ENCODE data around the gene PDE8B. TPM values are rescaled to one million over a fixed set of nuclear protein-coding genes. Genes with fewer than 3 reads are reported as not detected.
A peak's percentile ranks its signal among the peaks of the same experiment; 100 is the strongest.

The PDE8B gene
- total RNA-seq, 1 experiment from 2014 or later: 0.07 TPM

- Histone ChIP-seq H2BK15ac (ENCODE audit: low read depth, low read length) (no peak overlapping the region), H3K56ac (ENCODE audit: insufficient read length, low read depth, low read length) (no peak overlapping the region), H4K5ac (ENCODE audit: insufficient read length, low read depth, low read length) (no peak overlapping the region), H3K79me2 (ENCODE audit: insufficient read depth, low read length) (no peaks in the 10 kb centered on the region), H2AFZ (ENCODE audit: low read length) (no peak overlapping the region), H3K23ac (ENCODE audit: insufficient read length, low read depth, low read length) (no peak overlapping the region), H3K4me1 (ENCODE audit: insufficient read depth, low read length) (no peaks in the 10 kb centered on the region), H3K27ac (ENCODE audit: insufficient read length, low read depth, low read length) (no peak overlapping the region), H3K18ac (ENCODE audit: insufficient read length, low read depth, low read length) (no peak overlapping the region), H2BK12ac (ENCODE audit: insufficient read length, low read depth, low read length) (no peak overlapping the region), H3K14ac (ENCODE audit: insufficient read depth, low read length) (no peak overlapping the region), H4K8ac (replicated peaks; ENCODE audit: insufficient read length, low read depth, low read length) (no peak overlapping the region), H3K23me2 (ENCODE audit: insufficient read length, low read depth, low read length, poor library complexity, severe bottlenecking) (no peaks in the 10 kb centered on the region), H2BK120ac (ENCODE audit: low read depth, low read length, poor library complexity, severe bottlenecking) (no peak overlapping the region), H3K4me2 (ENCODE audit: insufficient read depth, insufficient read length, low read length) (no peak overlapping the region), H2AK5ac (ENCODE audit: insufficient read length, low read length) (no peak overlapping the region), H3K27me3 (ENCODE audit: insufficient read depth, low read length) (no peaks in the 10 kb centered on the region), H2BK20ac (ENCODE audit: low read depth, low read length, poor library complexity, severe bottlenecking) (no peak overlapping the region), H3K79me1 (ENCODE audit: insufficient read depth, low read depth, low read length, poor library complexity, severe bottlenecking) (no peaks in the 10 kb centered on the region), H3K9ac (ENCODE audit: extremely low read depth, insufficient read length, low read length) (no peak overlapping the region), H3K4ac (ENCODE audit: low read depth, low read length) (no peak overlapping the region), H4K91ac (ENCODE audit: insufficient read length, low read depth, low read length) (no peak overlapping the region), H3K9me3 (ENCODE audit: control insufficient read depth, low read depth, low read length) (no peaks in the 10 kb centered on the region), H2BK5ac (ENCODE audit: insufficient read length, low read length) (no peak overlapping the region), H4K20me1 (ENCODE audit: control insufficient read depth, insufficient read depth, insufficient read length) (no peaks in the 10 kb centered on the region), H3T11ph (ENCODE audit: low read length) (no peak overlapping the region)
- DNase-seq: no peak
- no peak overlapping the region for H3K27ac Mint-ChIP-seq
- no peaks in the 10 kb centered on the region for H3K9me3 Mint-ChIP-seq
- TF ChIP-seq CTCF (conservative IDR thresholded peaks at IDR 0.05): peak; percentile 47
- no CpG with 5 or more reads among the region's 4 CpGs for WGBS (ENCODE audit: extremely low coverage, insufficient read length, low lambda C conversion rate)
- no peak overlapping the region for H3K4me3 Mint-ChIP-seq
- H3K27me3 Mint-ChIP-seq (ENCODE audit: low read depth): no peaks in the 10 kb centered on the region
- H3K4me1 Mint-ChIP-seq: peaks cover 5 to 6% of the 10 kb centered on the region in 2 experiments; a peak in 1 of 4 replicates
- H3K36me3 Mint-ChIP-seq (ENCODE audit: insufficient read depth in 1 of 3, low read depth in 3 of 3): no peaks in the 10 kb centered on the region
Measured at GRCh38 chr5:77230727-77231470, 20.4 kb downstream of the PDE8B start.
